IMR-90 (cell line): ENCODE data around the gene ANKRD40CL. TPM values are rescaled to one million over a fixed set of nuclear protein-coding genes. Genes with fewer than 3 reads are reported as not detected.

ENCODE experiments used
- ATAC-seq: fragments of 200-7000 bp; cut with Tn5 transposase; 2 replicates; pipeline ENCODE4 v1.9.1; 2020; ENCODE audit warnings: low read depth, mild to moderate bottlenecking, moderate library complexity
- BruUV-seq: library from RNA; stranded (reverse); fragments of 400-500 nt; replicated peaks from 2 replicates; lab custom pipeline; 2021; lab: Mats Ljungman, UMichigan
- CTCF ChIA-PET: fragments of 300-600 bp; formaldehyde crosslinking; extraction: SDS; loops from one replicate; lab custom pipeline; 2021; ENCODE audit warnings: antibody characterized with exemption; lab: Yijun Ruan, JAX
- POLR2A ChIA-PET: fragments of 300-600 bp; sonication (Branson Sonifier 250); formaldehyde crosslinking; loops from one replicate; lab custom pipeline; 2022; ENCODE audit warnings: antibody characterized with exemption; ENCODE audit not compliant: unreplicated experiment; lab: Charles Lee
- DNase-seq: peaks from one replicate; pipeline ENCODE4 v3.0.0; 2013
- H2AFZ ChIP-seq: replicated peaks from 2 replicates; pipeline ENCODE3; 2013; ENCODE audit warnings: low read length, mild to moderate bottlenecking; ENCODE audit not compliant: poor library complexity
- H2AK5ac ChIP-seq: 2 replicates; pipeline ENCODE4 v1.6.1; 2013; ENCODE audit warnings: low read depth, low read length, inconsistent platforms
- H2AK9ac ChIP-seq: replicated peaks from 2 replicates; pipeline ENCODE3; 2013; ENCODE audit warnings: mild to moderate bottlenecking, low read depth, low read length, moderate library complexity; ENCODE audit not compliant: poor library complexity
- H2BK120ac ChIP-seq: 2 replicates; pipeline ENCODE4 v1.6.1; 2013; ENCODE audit warnings: low read depth, low read length, inconsistent platforms
- H2BK15ac ChIP-seq: 3 replicates; pipeline ENCODE4 v1.6.1; 2013; ENCODE audit warnings: low read depth, low read length, inconsistent platforms
- H2BK20ac ChIP-seq: 2 replicates; pipeline ENCODE4 v1.6.1; 2013; ENCODE audit warnings: low read depth, mild to moderate bottlenecking, inconsistent platforms, low read length, moderate library complexity
- H2BK5ac ChIP-seq: 2 replicates; pipeline ENCODE4 v1.6.1; 2013; ENCODE audit warnings: mild to moderate bottlenecking, low read depth, low read length, inconsistent platforms; ENCODE audit not compliant: poor library complexity, severe bottlenecking
- H3K14ac ChIP-seq: replicated peaks from 2 replicates; pipeline ENCODE4 v1.6.1; 2013; ENCODE audit warnings: low read depth, low read length, inconsistent platforms
- H3K18ac ChIP-seq: 2 replicates; pipeline ENCODE4 v1.6.1; 2013; ENCODE audit warnings: low read depth, low read length, control low read depth
- H3K23ac ChIP-seq: 2 replicates; pipeline ENCODE4 v1.6.1; 2013; ENCODE audit warnings: low read depth, low read length, inconsistent platforms
- H3K27ac ChIP-seq: 2 replicates; pipeline ENCODE4 v1.5.1; 2013; ENCODE audit warnings: mild to moderate bottlenecking, control low read depth, low read length; ENCODE audit not compliant: insufficient read depth
- H3K27me3 ChIP-seq: 2 replicates; pipeline ENCODE4 v1.6.1; 2013; ENCODE audit warnings: low read length; ENCODE audit not compliant: control insufficient read depth, insufficient read depth
- H3K36me3 ChIP-seq: 2 replicates; pipeline ENCODE4 v1.6.1; 2013; ENCODE audit warnings: low read length, mixed read lengths; ENCODE audit not compliant: control insufficient read depth, insufficient read depth
- H3K4ac ChIP-seq: 2 replicates; pipeline ENCODE4 v1.6.1; 2013; ENCODE audit warnings: low read depth, low read length, inconsistent platforms
- H3K4me1 ChIP-seq: 2 replicates; pipeline ENCODE4 v1.6.1; 2013; ENCODE audit warnings: low read length, mixed read lengths; ENCODE audit not compliant: control insufficient read depth, insufficient read depth
- H3K4me2 ChIP-seq: 2 replicates; pipeline ENCODE4 v1.6.1; 2013; ENCODE audit warnings: low read depth, mild to moderate bottlenecking, control low read depth, low read length, moderate library complexity
- H3K4me3 ChIP-seq: 2 replicates; pipeline ENCODE4 v1.5.1; 2013; ENCODE audit warnings: low read depth, mild to moderate bottlenecking, control low read depth, low read length, moderate library complexity; ENCODE audit not compliant: insufficient read depth
- H3K56ac ChIP-seq: 2 replicates; pipeline ENCODE4 v1.6.1; 2013; ENCODE audit warnings: low read length, inconsistent platforms; ENCODE audit not compliant: insufficient read depth; ENCODE audit errors: extremely low read depth
- H3K79me1 ChIP-seq, 2 experiments: 2 replicates each; pipeline ENCODE4 v1.6.1; 2013; ENCODE audit warnings: low read length in 2 of 2, inconsistent platforms in 1 of 2, low read depth in 1 of 2
- H3K9ac ChIP-seq: 2 replicates; pipeline ENCODE4 v1.6.1; 2013; ENCODE audit warnings: low read depth, low read length, control low read depth
- H3K9me1 ChIP-seq: 2 replicates; pipeline ENCODE4 v1.6.1; 2013; ENCODE audit warnings: low read length, inconsistent platforms; ENCODE audit not compliant: insufficient read depth
- H3K9me3 ChIP-seq: 2 replicates; pipeline ENCODE4 v1.6.1; 2013; ENCODE audit warnings: low read length; ENCODE audit not compliant: control insufficient read depth, insufficient read depth
- H4K20me1 ChIP-seq: 2 replicates; pipeline ENCODE4 v1.6.1; 2013; ENCODE audit warnings: low read length, inconsistent platforms; ENCODE audit not compliant: insufficient read depth
- H4K5ac ChIP-seq: 2 replicates; pipeline ENCODE4 v1.6.1; 2013; ENCODE audit warnings: mild to moderate bottlenecking, low read depth, low read length, control low read depth
- H4K8ac ChIP-seq, 2 experiments: 2 replicates each; pipeline ENCODE4 v1.6.1; 2013; ENCODE audit warnings: low read depth in 2 of 2, low read length in 2 of 2, control low read depth in 1 of 2, inconsistent platforms in 1 of 2
- H4K91ac ChIP-seq: 2 replicates; pipeline ENCODE4 v1.6.1; 2013; ENCODE audit warnings: low read depth, low read length, inconsistent platforms; ENCODE audit not compliant: insufficient read depth
- CTCF ChIP-seq: conservative IDR thresholded peaks from 2 replicates; pipeline ENCODE4 v1.5.1; 2012; ENCODE audit warnings: mild to moderate bottlenecking, low read depth, low read length, improper control_type of control experiment
- MAFK ChIP-seq: IDR thresholded peaks from 2 replicates; pipeline ENCODE4 v1.6.1; 2012; ENCODE audit warnings: low read depth, low read length, improper control_type of control experiment
- WGBS, 2 experiments: methylation state at CpG; one replicate each; pipeline versions ENCODE4 v1.1.5 to v1.1.7; 2013; ENCODE audit warnings: missing lambda C conversion rate in 2 of 2; ENCODE audit not compliant: insufficient read length in 1 of 2; ENCODE audit errors: extremely low coverage in 2 of 2; 5-methylcytosine and 5-hydroxymethylcytosine counted together
- dilution Hi-C: fragments of 300-500 bp; cut with HindIII; formaldehyde crosslinking; loops from one replicate; pipeline ENCODE4 v1.14.3; 2018; ENCODE audit warnings: low sequenced_read_pairs; ENCODE audit not compliant: unreplicated experiment
- in situ Hi-C: fragments of 300-500 bp; cut with MboI; formaldehyde crosslinking; loops from 3 replicates; pipeline ENCODE4 v1.14.3; 2019; ENCODE audit warnings: low sequenced_read_pairs, inconsistent platforms, mixed read lengths
- intact Hi-C: fragments of 100-400 bp; cut with micrococcal nuclease; formaldehyde crosslinking; loops from 2 replicates; pipeline ENCODE4 v1.10.0; 2022
- microRNA-seq, 2 experiments: library from miRNA; stranded (forward) in 1 of 2; unstranded in 1 of 2; fragments of 10-50 nt in 1 of 2; fragments of <30 nt in 1 of 2; gene quantifications in 1 of 2; microRNA quantifications in 1 of 2; one replicate each; pipeline versions ENCODE3 to v1.1.0; 2013 to 2020; ENCODE audit not compliant: insufficient read depth in 1 of 2, insufficient read length in 1 of 2, unreplicated experiment in 1 of 2
- polyA plus RNA-seq, 3 experiments: library from polyadenylated mRNA; depleted of rRNA; stranded (reverse); fragments of >200 nt; gene quantifications; 2 replicates each; pipeline ENCODE4 v1.2.3, GENCODE V29; 2012; ENCODE audit warnings: low replicate concordance in 1 of 3
- small RNA-seq, 5 experiments: library from RNA; depleted of rRNA; stranded (forward); fragments of <200 nt; gene quantifications; one replicate each; pipeline ENCODE3, GENCODE V24; 2012
- total RNA-seq: library from RNA; depleted of rRNA; stranded (reverse); fragments of >200 nt; gene quantifications from 2 replicates; pipeline ENCODE4 v1.2.3, GENCODE V29; 2012; rRNA removed

The ANKRD40CL gene
- total and polyA plus RNA-seq, 2 of the 4 experiments (the other 2 are of a cell fraction): not detected

- Histone ChIP-seq H4K8ac (no peak overlapping the region), H3K27me3 (0 out of 2 replicates have a peak, but pooled peaks cover 1% of the 10 kb centered on the region), H3K79me1 (peaks cover 0 to 12% of the 10 kb centered on the region in 2 experiments; a peak in 2 of 4 replicates), H4K5ac (no peak overlapping the region), H3K4me1 (peaks cover 7% of the 10 kb centered on the region), H3K4ac (no peak overlapping the region), H3K9me1 (0 out of 2 replicates have a peak, but pooled peaks cover 6% of the 10 kb centered on the region), H2BK120ac (no peak overlapping the region), H3K27ac (no peak overlapping the region), H2BK15ac (no peak overlapping the region), H2AK5ac (no peak overlapping the region), H3K23ac (no peak overlapping the region), H3K18ac (no peak overlapping the region), H3K9me3 (no peaks in the 10 kb centered on the region), H3K4me3 (no peak overlapping the region), H3K36me3 (no peaks in the 10 kb centered on the region), H2BK20ac (no peak overlapping the region), H4K20me1 (no peaks in the 10 kb centered on the region), H2AK9ac (no peak overlapping the region), H3K56ac (no peak overlapping the region), H3K9ac (no peak overlapping the region), H4K91ac (no peak overlapping the region), H3K14ac (no peak overlapping the region), H2BK5ac (no peak overlapping the region), H2AFZ (no peak overlapping the region), H3K4me2 (no peak overlapping the region)
- no CpG with 5 or more reads among the region's 9 CpGs for WGBS, 2 experiments
- ATAC-seq: no peak
- DNase-seq: no peak
- no peak for TF ChIP-seq CTCF
- TF ChIP-seq MAFK: no peak
- ChIA-PET CTCF (no interaction called here), POLR2A (no interaction called here)
- dilution Hi-C loops (no loop called here), intact Hi-C loops (no loop called here), in situ Hi-C loops (no loop called here)
- BruUV-seq: no TSS peak
Measured at GRCh38 chr17:50712641-50713040, 54.7 kb downstream of the ANKRD40CL start.

Small RNA genes within 50 kb of the gene (microRNA-seq; reads per million reads assigned to microRNA genes)
- not detected for gene AC005921.1 (ENCODE audit: insufficient read depth, insufficient read length)
- gene MIR8059 (ENCODE audit: insufficient read depth in 1 of 2, insufficient read length in 1 of 2, unreplicated experiment in 1 of 2): 0 reads per million in 2 experiments

Small RNA genes within 50 kb of the gene (small RNA-seq; reads per million reads assigned to genes)
- gene AC005921.1 (0 reads per million in 5 experiments), gene MIR8059 (0 reads per million in 5 experiments)

Other genes starting within 250 kb of the ANKRD40CL start
- not detected in 2 replicates for gene EPN3, start 234.8 kb downstream of the ANKRD40CL start, total RNA-seq
- gene EPN3, start 234.8 kb downstream of the ANKRD40CL start, polyA plus RNA-seq (2012; rRNA removed): 0.09 TPM in 1 of 2 replicates, not detected in the other
- 15.6 and 17.0 TPM in 2 replicates for gene SPATA20, start 220.3 kb downstream of the ANKRD40CL start, total RNA-seq
- gene SPATA20, start 220.3 kb downstream of the ANKRD40CL start, polyA plus RNA-seq (2012; rRNA removed): 31.9 and 35.0 TPM in 2 replicates
- gene CACNA1G, start 206.8 kb downstream of the ANKRD40CL start, total RNA-seq: under 0.01 TPM in 1 of 2 replicates, not detected in the other
- gene CACNA1G, start 206.8 kb downstream of the ANKRD40CL start, polyA plus RNA-seq (2012; rRNA removed): 0.03 TPM in 2 replicates
- 2.2 and 3.2 TPM in 2 replicates for gene ABCC3, start 132.6 kb downstream of the ANKRD40CL start, total RNA-seq
- 6.0 and 6.6 TPM in 2 replicates for gene ABCC3, start 132.6 kb downstream of the ANKRD40CL start, polyA plus RNA-seq (2012; rRNA removed)
- 35.8 and 38.9 TPM in 2 replicates for gene ANKRD40, start 59.6 kb downstream of the ANKRD40CL start, total RNA-seq
- 23.4 and 23.5 TPM in 2 replicates for gene ANKRD40, start 59.6 kb downstream of the ANKRD40CL start, polyA plus RNA-seq (2012; rRNA removed)
- gene LUC7L3, start 47.9 kb downstream of the ANKRD40CL start, total RNA-seq: 17.7 and 20.0 TPM in 2 replicates
- gene LUC7L3, start 47.9 kb downstream of the ANKRD40CL start, polyA plus RNA-seq (2012; rRNA removed): 44.7 and 47.5 TPM in 2 replicates
- gene WFIKKN2, start 68.1 kb upstream of the ANKRD40CL start, total RNA-seq: not detected in 2 replicates
- 0.02 and 0.04 TPM in 2 replicates for gene WFIKKN2, start 68.1 kb upstream of the ANKRD40CL start, polyA plus RNA-seq (2012; rRNA removed)
- 4.3 and 6.1 TPM in 2 replicates for gene TOB1, start 98.8 kb upstream of the ANKRD40CL start, total RNA-seq
- 9.0 and 9.2 TPM in 2 replicates for gene TOB1, start 98.8 kb upstream of the ANKRD40CL start, polyA plus RNA-seq (2012; rRNA removed)